Loucy (cell line): Measurements from ENCODE around the gene ANO8.
A peak's percentile ranks its signal among the peaks of the same experiment; 100 is the strongest.

ENCODE experiments used
- H2AFZ ChIP-seq: fragments of 200-600 bp; sonication (generic); 2 replicates; pipeline ENCODE4 v1.6.0; 2016; ENCODE audit warnings: antibody characterized with exemption, mild to moderate bottlenecking, low read length, moderate library complexity
- H3F3A ChIP-seq: fragments of 200-600 bp; 2 replicates; pipeline ENCODE4 v1.6.0; 2016; ENCODE audit warnings: antibody characterized with exemption, low read depth, mild to moderate bottlenecking
- H3K27me3 ChIP-seq: fragments of 200-600 bp; sonication (generic); 2 replicates; pipeline ENCODE4 v1.6.1; 2014; ENCODE audit warnings: low read length, mild to moderate bottlenecking; ENCODE audit not compliant: insufficient read depth, poor library complexity, severe bottlenecking
- H3K36me3 ChIP-seq: fragments of 200-600 bp; sonication (generic); 2 replicates; pipeline ENCODE4 v1.6.1; 2016; ENCODE audit warnings: low read length; ENCODE audit not compliant: insufficient read depth
- H3K4me1 ChIP-seq: fragments of 200-600 bp; sonication (generic); 2 replicates; pipeline ENCODE4 v1.5.1; 2014; ENCODE audit warnings: low read length, mild to moderate bottlenecking; ENCODE audit not compliant: insufficient read depth, poor library complexity, severe bottlenecking
- H3K4me2 ChIP-seq: fragments of 200-600 bp; sonication (generic); 2 replicates; pipeline ENCODE4 v1.6.0; 2014; ENCODE audit warnings: antibody characterized with exemption, low read length, low read depth, mild to moderate bottlenecking; ENCODE audit not compliant: poor library complexity, severe bottlenecking
- H3K4me3 ChIP-seq: fragments of 200-600 bp; sonication (generic); 2 replicates; pipeline ENCODE4 v1.5.1; 2014; ENCODE audit warnings: low read length, mild to moderate bottlenecking, mixed read lengths; ENCODE audit not compliant: poor library complexity, severe bottlenecking
- H3K79me2 ChIP-seq: fragments of 200-600 bp; sonication (generic); 2 replicates; pipeline ENCODE4 v1.6.1; 2014; ENCODE audit warnings: low read length; ENCODE audit not compliant: insufficient read depth
- H3K9ac ChIP-seq: fragments of 200-600 bp; sonication (generic); 2 replicates; pipeline ENCODE4 v1.6.0; 2014; ENCODE audit warnings: mild to moderate bottlenecking, low read depth, low read length, moderate library complexity; ENCODE audit not compliant: poor library complexity, severe bottlenecking
- H3K9me2 ChIP-seq: fragments of 200-600 bp; sonication (generic); replicated peaks from 2 replicates; pipeline ENCODE4 v1.6.1; 2016; ENCODE audit warnings: low read depth, low read length, mixed read lengths
- H3K9me3 ChIP-seq: fragments of 200-600 bp; sonication (generic); 2 replicates; pipeline ENCODE4 v1.6.1; 2014; ENCODE audit warnings: mild to moderate bottlenecking, antibody characterized with exemption, low read length, low read depth; ENCODE audit not compliant: insufficient read depth
- H4K20me1 ChIP-seq: fragments of 200-600 bp; sonication (generic); 2 replicates; pipeline ENCODE4 v1.6.0; 2014; ENCODE audit warnings: antibody characterized with exemption, low read length, mild to moderate bottlenecking; ENCODE audit not compliant: insufficient read depth, poor library complexity, severe bottlenecking
- CTCF ChIP-seq: fragments of 200-600 bp; sonication (generic); conservative IDR thresholded peaks from 2 replicates; pipeline ENCODE4 v1.5.1; 2014; ENCODE audit warnings: mild to moderate bottlenecking, antibody characterized with exemption, low read length
- EZH2phosphoT487 ChIP-seq: fragments of 200-600 bp; IDR thresholded peaks from 2 replicates; pipeline ENCODE4 v1.6.1; 2018; ENCODE audit warnings: antibody characterized with exemption, mild to moderate bottlenecking, moderate library complexity, borderline replicate concordance

The ANO8 gene

GRCh38 chr19:17335575-17335974 is 920 bp upstream of the ANO8 start:
- Histone ChIP-seq H3K9ac (no peak overlapping the region), H3K4me2 (peak overlapping the region; percentile 64), H3K4me1 (peaks cover 27% of the 10 kb centered on the region), H3K9me2 (no peaks in the 10 kb centered on the region), H3K9me3 (no peaks in the 10 kb centered on the region), H3F3A (peaks cover 6% of the 10 kb centered on the region; the same call in 1 of the 2 replicates), H3K4me3 (no peak overlapping the region), H3K79me2 (peaks cover 19% of the 10 kb centered on the region; the same call in 1 of the 2 replicates), H3K36me3 (no peaks in the 10 kb centered on the region), H3K27me3 (no peaks in the 10 kb centered on the region), H2AFZ (no peak overlapping the region), H4K20me1 (peaks cover 6% of the 10 kb centered on the region)
- TF ChIP-seq CTCF, result no peak
- TF ChIP-seq EZH2phosphoT487, result no peak

GRCh38 chr19:17333611-17334413 is 843 bp downstream of the ANO8 start:
- no peak for TF ChIP-seq CTCF
- TF ChIP-seq EZH2phosphoT487, result no peak
- H4K20me1 ChIP-seq, result peaks cover 6% of the 10 kb centered on the region
- H3F3A ChIP-seq, result peaks cover 6% of the 10 kb centered on the region; the same call in 1 of the 2 replicates
- H3K4me1 ChIP-seq, result peaks cover 27% of the 10 kb centered on the region
- no peaks in the 10 kb centered on the region for H3K36me3 ChIP-seq
- no peaks in the 10 kb centered on the region for H3K9me3 ChIP-seq
- peak overlapping the region; percentile 95 for H3K4me3 ChIP-seq
- H3K27me3 ChIP-seq, result no peaks in the 10 kb centered on the region
- H3K9ac ChIP-seq, result peak overlapping the region; percentile 87
- no peaks in the 10 kb centered on the region for H3K9me2 ChIP-seq
- H2AFZ ChIP-seq, result peak overlapping the region; percentile 97
- H3K79me2 ChIP-seq, result peaks cover 17% of the 10 kb centered on the region; the same call in 1 of the 2 replicates
- H3K4me2 ChIP-seq, result peak overlapping the region; percentile 64

- Histone ChIP-seq H3F3A (peaks cover 6% of the 10 kb centered on the region; the same call in 1 of the 2 replicates), H3K4me3 (no peak overlapping the region), H3K4me2 (peak overlapping the region; percentile 31), H3K79me2 (peaks cover 8% of the 10 kb centered on the region; the same call in 1 of the 2 replicates), H3K36me3 (no peaks in the 10 kb centered on the region), H3K9me3 (no peaks in the 10 kb centered on the region), H2AFZ (no peak overlapping the region), H3K9ac (no peak overlapping the region), H3K9me2 (no peaks in the 10 kb centered on the region), H4K20me1 (peaks cover under 1% of the 10 kb centered on the region), H3K4me1 (peaks cover 18% of the 10 kb centered on the region), H3K27me3 (no peaks in the 10 kb centered on the region)
- no peak for TF ChIP-seq CTCF
- TF ChIP-seq EZH2phosphoT487, result no peak
Observed at GRCh38 chr19:17332677-17333581, 1.7 kb downstream of the ANO8 start.
